Heart left ventricle (tissue), 16 donors: Measurements from ENCODE around the gene EEF1AKMT3. TPM values are rescaled to one million over a fixed set of nuclear protein-coding genes. Genes with fewer than 3 reads are reported as not detected.
A peak's percentile ranks its signal among the peaks of the same experiment; 100 is the strongest.
"Not testable (repeated sequence)": the region's sequence is repeated elsewhere in the genome, so short reads cannot be mapped to it uniquely, and the experiment has no call there.

ENCODE experiments used
- ATAC-seq, 4 donors: fragments of 200-7000 bp; cut with Tn5 transposase; one replicate each; pipeline ENCODE4 v1.9.1; 2020 to 2022; ENCODE audit warnings: moderate library complexity in 4 of 4, mild to moderate bottlenecking in 3 of 4, moderate number of reproducible peaks in 1 of 4
- DNase-seq, 5 donors: peaks; one replicate each; pipeline ENCODE4 v3.0.0-alpha.2; 2020
- H3K27ac ChIP-seq, 12 donors: fragments of 200-600 bp; sonication (generic) in 4 of 12; one replicate each; pipeline versions ENCODE4 v1.5.0 to v1.8.0; 2016 to 2022; ENCODE audit warnings: mild to moderate bottlenecking in 2 of 12
- H3K27me3 ChIP-seq, 9 donors: fragments of 200-600 bp; sonication (generic) in 2 of 9; one replicate each; pipeline versions ENCODE4 v1.5.1 to v1.8.0; 2016 to 2022; ENCODE audit warnings: mild to moderate bottlenecking in 3 of 9
- H3K36me3 ChIP-seq, 9 donors: fragments of 200-600 bp; sonication (generic) in 2 of 9; one replicate each; pipeline versions ENCODE4 v1.5.0 to v1.8.0; 2018 to 2022; ENCODE audit warnings: mild to moderate bottlenecking in 2 of 9
- H3K4me1 ChIP-seq, 12 donors: fragments of 200-600 bp; sonication (generic) in 4 of 12; one replicate each; pipeline versions ENCODE4 v1.5.0 to v1.8.0; 2016 to 2022; ENCODE audit warnings: mild to moderate bottlenecking in 3 of 12
- H3K4me3 ChIP-seq, 12 donors: fragments of 200-600 bp; sonication (generic) in 4 of 12; one replicate each; pipeline versions ENCODE4 v1.5.0 to v1.8.0; 2017 to 2022; ENCODE audit warnings: mild to moderate bottlenecking in 9 of 12, moderate library complexity in 4 of 12
- H3K9me3 ChIP-seq, 12 donors: fragments of 200-600 bp; sonication (generic) in 4 of 12; one replicate each; pipeline versions ENCODE4 v1.5.0 to v1.8.0; 2016 to 2022; ENCODE audit warnings: mild to moderate bottlenecking in 1 of 12
- CTCF ChIP-seq, 12 donors: fragments of 200-600 bp; sonication (generic) in 4 of 12; IDR thresholded peaks; one replicate each; pipeline versions ENCODE4 v1.5.0 to v1.8.0; 2018 to 2022; ENCODE audit warnings: antibody characterized with exemption in 12 of 12, mild to moderate bottlenecking in 5 of 12
- POLR2A ChIP-seq, 2 donors: fragments of 450-650 bp; IDR thresholded peaks; one replicate each; pipeline ENCODE4 v1.6.1; 2017; ENCODE audit warnings: antibody characterized with exemption in 2 of 2, mild to moderate bottlenecking in 2 of 2, moderate library complexity in 2 of 2
- WGBS, 4 donors: extraction: QIAGEN DNeasy Blood & Tissue Kit in 2 of 4; methylation state at CpG; one replicate each; pipeline versions ENCODE4 v1.1.5 to v1.1.7; 2013 to 2018; 5-methylcytosine and 5-hydroxymethylcytosine counted together
- intact Hi-C, 10 donors: fragments of 100-400 bp; cut with DNase I; formaldehyde crosslinking; loops; one replicate each; pipeline versions ENCODE4 v1.11.1 to v1.14.2; 2022
- polyA plus RNA-seq, 2 donors: library from polyadenylated mRNA; stranded (reverse); fragments of 200-250 nt; gene quantifications; one replicate each; pipeline ENCODE4 v1.2.3, GENCODE V29; 2013
- total RNA-seq, 9 donors: library from RNA; depleted of rRNA in 2 of 9; stranded (reverse); fragments of >200 nt in 2 of 9; fragmentation: NEBNext Ultra II Directional in 3 of 9; extraction: Animal tissue kit (Norgen Biotek cat#: 25700) in 3 of 9; gene quantifications; one replicate each; pipeline versions ENCODE4 v1.1.0 to v1.2.4, GENCODE V29; 2016 to 2023
- donor health status: ischemic (EF 13 %, LVEDD 7.1; RV severe dilation, severe dysfunction).
- donor health status: healthy with polysubstance abuse.
- donor health status: DM: no; HTN: yes; CAD: no.
- donor health status: DM: no; HTN: no; CAD: no.
- donor health status: ischemic (EF 25% LVEDD 6.9; RV normal size, moderate dysfunction).
- donor health status: ischemic (EF 25% LVEDD 5.7; RV mildly dilated, moderate dysfunction).
- donor health status: healthy.
- donor health status: DM: yes; HTN: yes; CAD: no.
- donor health status: ischemic (EF 35%, LVEDD 5.7; RV mildly dilated, moderate dysfunction).
- donor health status: nonischemic (EF 11% LVEDD 7.7; RV severe dilation, severe dysfunction).
- donor health status: DM: yes; HTN: yes; CAD: no.
- donor health status: PGD.
- donor health status: ischemic (EF 29% LVEDD 5.4; RV normal size, mild dysfunction).
- donor health status: nonischemic (EF 23%, LVEDD 6.1; RV moderate dilation, normal function).

EEF1AKMT3 gene
- total and polyA plus RNA-seq, 11 donors, result 0.84 to 4.5 (median 1.8) TPM

DNA sequence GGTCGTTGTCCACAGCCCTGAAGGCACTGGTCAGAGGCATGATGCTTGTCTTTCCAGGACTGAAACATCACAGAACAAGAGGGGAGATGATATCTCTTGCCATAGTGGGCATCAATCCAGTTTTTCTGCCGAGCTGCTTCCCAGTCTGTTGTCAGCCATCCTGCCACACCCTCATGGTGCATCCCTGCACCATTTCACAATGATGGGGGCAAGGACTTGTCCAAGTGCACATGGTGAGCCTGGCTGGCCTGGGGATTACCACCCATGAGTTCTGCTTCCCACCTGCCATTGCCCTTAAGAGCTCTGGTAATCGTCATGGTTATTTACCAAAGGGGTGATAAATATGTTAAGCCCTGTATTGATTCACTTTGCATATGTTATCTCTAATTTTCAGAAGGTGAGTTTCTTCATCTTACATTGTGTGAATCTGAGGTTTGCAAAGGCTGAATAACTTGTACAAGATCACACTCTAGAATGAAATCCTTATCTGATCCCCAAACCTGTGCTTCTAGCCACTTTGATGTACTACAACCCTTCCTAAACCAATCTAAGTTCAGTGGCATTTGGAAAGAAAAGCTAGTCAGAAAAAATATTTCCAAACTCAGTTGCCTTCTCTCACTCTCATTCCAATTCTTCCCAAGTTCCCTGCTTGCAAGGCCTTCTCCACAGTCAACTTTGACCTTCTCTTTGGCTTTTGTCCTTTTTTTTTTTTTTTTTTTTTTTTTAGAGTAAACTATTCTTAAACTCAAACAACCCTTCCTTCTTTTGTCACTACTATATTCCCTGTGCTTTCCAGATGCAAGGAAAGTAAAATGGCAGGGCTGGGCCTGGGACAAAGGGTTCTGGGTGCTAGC is 43.8 kb downstream of the EEF1AKMT3 start:
- Histone ChIP-seq H3K4me1 (peaks cover 7 to 54% (median 44%) of the 10 kb centered on the region in 12 donors), H3K36me3 (peaks cover 0 to 56% (median 42%) of the 10 kb centered on the region in 9 donors), H3K4me3 (no peak overlapping the region), H3K27me3 (no peaks in the 10 kb centered on the region), H3K27ac (peak overlapping the region; percentile 35 to 76 (median 69)), H3K9me3 (no peaks in the 10 kb centered on the region)
- intact Hi-C loops, result no loop called here
- DNase-seq, result no peak
- ATAC-seq, result no peak
- 37 to 69% (median 46%) methylated on average over 2 to 3 of the region's 3 CpGs for WGBS, 4 donors
- TF ChIP-seq POLR2A (IDR thresholded peaks at IDR 0.05) (no peak), CTCF (IDR thresholded peaks at IDR 0.05) (no peak)

GRCh38 chr12:57816855-57817151 is 44.4 kb downstream of the EEF1AKMT3 start:
- intact Hi-C loops, result no loop called here
- Histone ChIP-seq H3K27me3 (no peaks in the 10 kb centered on the region), H3K4me3 (no peak overlapping the region), H3K9me3 (no peaks in the 10 kb centered on the region), H3K36me3 (peaks cover 0 to 56% (median 42%) of the 10 kb centered on the region in 9 donors), H3K27ac (peak overlapping the region; percentile 35 to 87 (median 70)), H3K4me1 (peaks cover 7 to 56% (median 46%) of the 10 kb centered on the region in 12 donors)
- no peak for TF ChIP-seq CTCF (IDR thresholded peaks at IDR 0.05)
- TF ChIP-seq POLR2A (IDR thresholded peaks at IDR 0.05), result no peak
- ATAC-seq, result peak; percentile 78 to 89 (median 84)
- 37 to 63% (median 47%) methylated on average over 5 of the region's 5 CpGs for WGBS, 4 donors
- DNase-seq, result peak in 4 of 5 donors; percentile 63 to 81 (median 66)

- intact Hi-C loops, result no loop called here
- 44 to 67% (median 62%) methylated on average over 5 to 8 of the region's 8 CpGs for WGBS, 4 donors
- TF ChIP-seq POLR2A (IDR thresholded peaks at IDR 0.05) (no peak), CTCF (IDR thresholded peaks at IDR 0.05) (no peak)
- peaks cover 7 to 62% (median 52%) of the 10 kb centered on the region in 12 donors for H3K4me1 ChIP-seq
- peak in 3 of 4 donors; percentile 6 to 27 (median 27) for ATAC-seq
- H3K9me3 ChIP-seq, result no peaks in the 10 kb centered on the region
- no peaks in the 10 kb centered on the region for H3K27me3 ChIP-seq
- no peak for DNase-seq
- H3K4me3 ChIP-seq, result no peak overlapping the region
- peak overlapping the region; percentile 35 to 87 (median 70) for H3K27ac ChIP-seq
- peaks cover 0 to 56% (median 42%) of the 10 kb centered on the region in 9 donors for H3K36me3 ChIP-seq
These were observed 45.0 kb downstream of the EEF1AKMT3 start for GRCh38 chr12:57817261-57817989.

- WGBS, 4 donors, result 77 to 86% (median 83%) methylated on average over 3 of the region's 3 CpGs
- ATAC-seq, H3K27me3 ChIP-seq, H3K4me3 ChIP-seq, DNase-seq, intact Hi-C loops, H3K9me3 ChIP-seq: not testable (repeated sequence)
- H3K36me3 ChIP-seq, result peaks cover 0 to 56% (median 42%) of the 10 kb centered on the region in 9 donors
- peaks cover 7 to 67% (median 56%) of the 10 kb centered on the region in 12 donors for H3K4me1 ChIP-seq
- H3K27ac ChIP-seq, result peak overlapping the region; percentile 35 to 87 (median 70)
These were observed 45.5 kb downstream of the EEF1AKMT3 start for GRCh38 chr12:57817990-57818331.

DNA sequence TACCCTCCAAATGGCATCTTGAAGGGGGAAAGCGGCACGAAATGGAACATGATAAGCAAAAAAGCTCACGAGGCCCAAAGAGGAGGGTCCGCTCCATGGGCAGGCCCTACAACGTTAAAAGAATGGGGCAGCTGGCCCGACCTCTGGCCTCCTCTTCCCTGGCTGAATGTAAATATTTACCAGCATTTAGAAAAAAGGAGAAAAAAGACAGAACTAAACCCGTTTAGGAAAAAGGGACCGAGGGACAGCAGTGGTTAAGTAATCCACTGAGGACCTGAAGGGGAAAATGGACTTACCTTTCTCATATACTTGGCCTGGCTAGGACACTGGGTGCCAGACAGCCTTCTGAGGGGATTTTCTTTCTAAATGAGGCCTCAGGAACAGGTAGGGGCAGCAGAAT is 47.7 kb downstream of the EEF1AKMT3 start:
- DNase-seq, H3K27me3 ChIP-seq, H3K9me3 ChIP-seq, ATAC-seq, intact Hi-C loops, H3K4me3 ChIP-seq: not testable (repeated sequence)
- Histone ChIP-seq H3K36me3 (peaks cover 5 to 76% (median 63%) of the 10 kb centered on the region in 9 donors), H3K27ac (peak overlapping the region in 2 of 12 donors; percentile 33 to 66), H3K4me1 (peaks cover 7 to 66% (median 56%) of the 10 kb centered on the region in 12 donors)
- 78 to 84% (median 80%) methylated on average over 8 of the region's 8 CpGs for WGBS, 4 donors

DNA sequence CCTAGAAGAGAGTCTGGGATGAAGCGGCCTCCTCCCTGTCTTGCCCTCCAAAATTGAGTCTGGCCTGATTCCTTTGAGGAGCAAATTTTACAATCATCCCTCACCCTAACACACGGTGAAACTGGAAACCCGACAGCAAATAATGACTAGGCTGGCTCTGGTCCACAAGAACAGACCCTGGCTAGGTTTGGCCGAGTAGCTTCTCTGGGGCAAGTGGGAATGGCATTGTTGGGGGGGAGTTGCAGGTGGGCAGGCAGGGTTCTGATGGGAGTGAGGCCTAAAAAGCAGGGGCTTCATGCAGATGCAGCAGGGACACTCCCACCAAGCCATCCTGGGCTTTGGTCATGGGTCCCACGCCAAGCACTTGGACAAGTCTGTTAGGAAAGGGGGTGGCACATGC is 48.6 kb downstream of the EEF1AKMT3 start:
- H3K27me3 ChIP-seq, DNase-seq, ATAC-seq, H3K4me3 ChIP-seq, H3K9me3 ChIP-seq, intact Hi-C loops: not testable (repeated sequence)
- peak overlapping the region in 5 of 12 donors; percentile 59 to 74 (median 66) for H3K27ac ChIP-seq
- 79 to 90% (median 84%) methylated on average over 3 to 5 of the region's 5 CpGs for WGBS, 4 donors
- H3K36me3 ChIP-seq, result peaks cover 5 to 79% (median 72%) of the 10 kb centered on the region in 9 donors
- peaks cover 2 to 63% (median 50%) of the 10 kb centered on the region in 12 donors for H3K4me1 ChIP-seq
